Smooth muscle cell (in vitro differentiated cells): ENCODE results near the gene RAI2. TPM values are rescaled to one million over a fixed set of nuclear protein-coding genes. Genes with fewer than 3 reads are reported as not detected.

Source experiments
- DNase-seq: peaks from one replicate; lab custom pipeline; 2025; ENCODE audit not compliant: unreplicated experiment; lab: John Stamatoyannopoulos, UW
- H2AFZ ChIP-seq: fragments of 200-600 bp; sonication (generic); 2 replicates; pipeline ENCODE4 v1.6.0; 2016; ENCODE audit warnings: antibody characterized with exemption, low read depth, mild to moderate bottlenecking
- H3F3A ChIP-seq: fragments of 200-600 bp; sonication (generic); 2 replicates; pipeline ENCODE4 v1.6.0; 2017; ENCODE audit warnings: antibody characterized with exemption, low read depth
- H3K27ac ChIP-seq: fragments of 200-600 bp; sonication (generic); 2 replicates; pipeline ENCODE4 v1.5.1; 2016; ENCODE audit warnings: low read depth, mild to moderate bottlenecking
- H3K27me3 ChIP-seq: fragments of 200-600 bp; sonication (generic); 2 replicates; pipeline ENCODE4 v1.6.1; 2016; ENCODE audit warnings: low read depth, mild to moderate bottlenecking
- H3K36me3 ChIP-seq: fragments of 200-600 bp; sonication (generic); 2 replicates; pipeline ENCODE4 v1.5.1; 2016; ENCODE audit warnings: low read depth
- H3K4me1 ChIP-seq: fragments of 200-600 bp; sonication (generic); 2 replicates; pipeline ENCODE4 v1.5.1; 2016; ENCODE audit warnings: low read depth
- H3K4me2 ChIP-seq: fragments of 200-600 bp; sonication (generic); 2 replicates; pipeline ENCODE4 v1.6.0; 2016; ENCODE audit warnings: mild to moderate bottlenecking
- H3K4me3 ChIP-seq: fragments of 200-600 bp; sonication (generic); 2 replicates; pipeline ENCODE4 v1.5.1; 2016; ENCODE audit warnings: mild to moderate bottlenecking
- H3K79me2 ChIP-seq: fragments of 200-600 bp; sonication (generic); 2 replicates; pipeline ENCODE4 v1.6.0; 2016; ENCODE audit warnings: low read depth, mild to moderate bottlenecking
- H3K9ac ChIP-seq: fragments of 200-600 bp; sonication (generic); 2 replicates; pipeline ENCODE4 v1.6.0; 2016; ENCODE audit warnings: low read depth
- H3K9me3 ChIP-seq: fragments of 200-600 bp; sonication (generic); replicated peaks from 2 replicates; pipeline ENCODE4 v1.5.1; 2016; ENCODE audit warnings: low read depth
- H4K20me1 ChIP-seq: fragments of 200-600 bp; sonication (generic); 2 replicates; pipeline ENCODE4 v1.6.0; 2016; ENCODE audit warnings: low read depth
- WGBS: methylation state at CpG from one replicate; pipeline ENCODE4 v1.1.7; 2016; ENCODE audit warnings: low lambda C conversion rate; 5-methylcytosine and 5-hydroxymethylcytosine counted together
- polyA plus RNA-seq: library from polyadenylated mRNA; unstranded; fragments of >200 nt; fragmentation: Nextera tagmentation; extraction: Ambion mirVana; gene quantifications from 2 replicates; pipeline ENCODE4 v1.2.1, GENCODE V29; 2016
- total RNA-seq: library from RNA; depleted of rRNA; stranded (reverse); fragments of >200 nt; gene quantifications from 2 replicates; pipeline ENCODE4 v1.2.3, GENCODE V29; 2014
- TF ChIP-seq, protein P1 (sequence below): fragments of 200-600 bp; sonication (generic); IDR thresholded peaks from 2 replicates; pipeline ENCODE4 v1.5.1; 2017; ENCODE audit warnings: borderline replicate concordance, mild to moderate bottlenecking, antibody characterized with exemption; ENCODE audit not compliant: insufficient read depth, poor library complexity, severe bottlenecking

RAI2 gene
- total and polyA plus RNA-seq, 2 experiments from 2014 or later = 0.72 TPM; not detected in 1

DNA sequence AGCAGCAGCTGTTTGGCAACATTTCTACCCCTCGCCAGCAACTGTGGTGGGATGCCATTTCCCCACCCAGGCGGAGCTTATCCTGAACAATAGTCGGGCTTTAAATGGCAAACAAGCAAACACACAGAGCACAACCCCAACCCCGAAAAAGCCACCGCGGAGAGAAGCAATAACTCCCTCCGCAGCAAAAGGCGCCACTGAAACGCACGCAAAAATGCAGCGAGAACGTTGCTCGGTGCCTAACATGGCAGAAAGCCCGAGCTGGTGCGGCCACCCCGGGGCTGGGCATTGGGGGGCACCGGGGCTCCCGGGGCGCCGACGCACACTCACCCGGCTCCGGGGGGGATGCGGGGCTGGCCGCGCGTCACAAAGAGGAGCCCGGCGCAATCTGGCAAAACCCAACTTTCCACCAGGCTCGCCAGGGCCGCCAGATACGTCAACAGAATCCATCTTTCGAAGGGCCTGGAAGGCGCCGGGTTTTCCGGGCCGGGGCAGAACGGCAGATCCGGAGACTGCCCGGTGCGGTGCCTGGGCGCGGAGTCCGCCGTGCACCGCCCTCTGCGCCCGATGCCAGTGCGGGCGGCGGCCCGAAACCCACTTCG lies 818 bp downstream of the RAI2 start:
- H3K79me2 ChIP-seq = no peaks in the 10 kb centered on the region
- TF ChIP-seq, protein P1, sequence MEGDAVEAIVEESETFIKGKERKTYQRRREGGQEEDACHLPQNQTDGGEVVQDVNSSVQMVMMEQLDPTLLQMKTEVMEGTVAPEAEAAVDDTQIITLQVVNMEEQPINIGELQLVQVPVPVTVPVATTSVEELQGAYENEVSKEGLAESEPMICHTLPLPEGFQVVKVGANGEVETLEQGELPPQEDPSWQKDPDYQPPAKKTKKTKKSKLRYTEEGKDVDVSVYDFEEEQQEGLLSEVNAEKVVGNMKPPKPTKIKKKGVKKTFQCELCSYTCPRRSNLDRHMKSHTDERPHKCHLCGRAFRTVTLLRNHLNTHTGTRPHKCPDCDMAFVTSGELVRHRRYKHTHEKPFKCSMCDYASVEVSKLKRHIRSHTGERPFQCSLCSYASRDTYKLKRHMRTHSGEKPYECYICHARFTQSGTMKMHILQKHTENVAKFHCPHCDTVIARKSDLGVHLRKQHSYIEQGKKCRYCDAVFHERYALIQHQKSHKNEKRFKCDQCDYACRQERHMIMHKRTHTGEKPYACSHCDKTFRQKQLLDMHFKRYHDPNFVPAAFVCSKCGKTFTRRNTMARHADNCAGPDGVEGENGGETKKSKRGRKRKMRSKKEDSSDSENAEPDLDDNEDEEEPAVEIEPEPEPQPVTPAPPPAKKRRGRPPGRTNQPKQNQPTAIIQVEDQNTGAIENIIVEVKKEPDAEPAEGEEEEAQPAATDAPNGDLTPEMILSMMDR = no peak
- peaks cover 79% of the 10 kb centered on the region for H3K27me3 ChIP-seq
- H3K4me2 ChIP-seq = peak overlapping the region; percentile 84
- no peak overlapping the region for H3K9ac ChIP-seq
- no peak overlapping the region for H2AFZ ChIP-seq
- no peaks in the 10 kb centered on the region for H3K9me3 ChIP-seq
- no peaks in the 10 kb centered on the region for H3F3A ChIP-seq
- H3K36me3 ChIP-seq = no peaks in the 10 kb centered on the region
- no peak overlapping the region for H3K27ac ChIP-seq
- 49% methylated on average over 44 of the region's 53 CpGs for WGBS
- H4K20me1 ChIP-seq = no peaks in the 10 kb centered on the region
- no peaks in the 10 kb centered on the region for H3K4me1 ChIP-seq
- H3K4me3 ChIP-seq = peak overlapping the region; percentile 46
- DNase-seq = no peak

DNA sequence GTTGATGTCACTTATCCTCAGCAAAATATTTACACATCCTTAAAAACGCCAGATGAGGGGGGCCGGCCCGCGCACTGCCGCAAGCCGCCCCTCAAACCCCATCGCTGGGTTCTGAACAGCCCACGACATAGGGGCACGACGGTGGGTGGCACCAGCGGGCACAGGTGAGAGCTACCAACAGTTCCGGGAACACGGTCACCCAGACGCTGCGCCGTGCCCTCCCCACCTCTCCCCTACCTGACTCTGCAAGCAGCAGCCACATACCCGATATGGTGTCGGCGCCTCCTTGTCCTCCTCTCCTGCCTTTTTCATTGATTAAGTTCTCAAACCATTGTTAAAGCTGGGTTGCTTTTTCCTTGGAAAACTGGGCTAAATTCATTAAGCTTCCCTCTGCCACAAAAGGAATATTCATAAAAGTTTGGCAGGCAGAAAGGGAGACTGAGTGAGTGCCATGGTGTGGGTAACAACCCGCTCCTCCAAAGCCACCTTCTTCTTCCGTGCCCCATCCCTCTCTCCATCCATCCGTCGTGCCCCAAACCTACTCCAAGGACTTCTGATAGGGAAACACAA lies 1.4 kb downstream of the RAI2 start:
- Histone ChIP-seq H3K79me2 (no peaks in the 10 kb centered on the region), H3K9ac (no peak overlapping the region), H4K20me1 (no peaks in the 10 kb centered on the region), H3K4me3 (peak overlapping the region; percentile 46), H3F3A (no peaks in the 10 kb centered on the region), H3K27ac (no peak overlapping the region), H3K4me1 (no peaks in the 10 kb centered on the region), H3K36me3 (no peaks in the 10 kb centered on the region), H3K9me3 (no peaks in the 10 kb centered on the region), H3K27me3 (peaks cover 82% of the 10 kb centered on the region), H2AFZ (no peak overlapping the region), H3K4me2 (peak overlapping the region; percentile 84)
- DNase-seq = no peak
- TF ChIP-seq, protein P1 = no peak
- WGBS = 49% methylated on average over 23 of the region's 23 CpGs

DNA sequence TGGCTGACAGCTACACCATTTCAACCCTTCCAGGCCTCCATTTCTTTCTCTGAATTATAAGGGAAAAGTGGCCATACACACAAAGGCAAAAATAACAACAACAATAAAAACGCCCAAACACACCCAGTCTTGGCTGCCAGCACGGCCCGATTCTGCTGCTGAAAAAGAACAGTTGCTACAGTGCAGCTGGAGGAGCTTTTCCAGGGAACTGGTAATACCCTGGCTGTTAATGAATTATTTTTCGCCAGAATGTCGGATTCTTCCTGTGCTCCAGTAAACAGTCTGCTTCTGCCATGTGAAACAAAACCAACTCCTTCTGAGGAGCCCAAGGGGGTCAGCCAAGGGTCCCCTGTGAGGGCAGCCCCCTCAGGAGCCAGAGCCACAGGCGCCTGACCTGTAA lies 6.6 kb downstream of the RAI2 start:
- 79% methylated on average over 6 of the region's 6 CpGs for WGBS
- H3K4me2 ChIP-seq = no peak overlapping the region

More for the DNA sequence above, 6.6 kb downstream of the RAI2 start:
- H2AFZ ChIP-seq = no peak overlapping the region
- no peak overlapping the region for H3K27ac ChIP-seq
- H3F3A ChIP-seq = no peaks in the 10 kb centered on the region
- no peak overlapping the region for H3K4me3 ChIP-seq
- no peaks in the 10 kb centered on the region for H3K9me3 ChIP-seq
- H3K9ac ChIP-seq = no peak overlapping the region
- TF ChIP-seq, protein P1 = no peak
- no peaks in the 10 kb centered on the region for H3K4me1 ChIP-seq
- DNase-seq = no peak
- no peaks in the 10 kb centered on the region for H3K36me3 ChIP-seq
- no peaks in the 10 kb centered on the region for H4K20me1 ChIP-seq
- no peaks in the 10 kb centered on the region for H3K79me2 ChIP-seq
- peaks cover 42% of the 10 kb centered on the region for H3K27me3 ChIP-seq
